PFSK-1 (cell line): ENCODE measurements around the gene CENPA.

Experiments
- POLR2AphosphoS5 ChIP-seq: IDR thresholded peaks from 2 replicates; pipeline ENCODE4 v1.6.1; 2012; ENCODE audit warnings: low read depth, mild to moderate bottlenecking, control low read depth, low read length, moderate library complexity
- SIN3A ChIP-seq: IDR thresholded peaks from 2 replicates; pipeline ENCODE4 v1.6.1; 2012; ENCODE audit warnings: mild to moderate bottlenecking, low read length, moderate library complexity, borderline replicate concordance; ENCODE audit not compliant: insufficient read depth
- TAF1 ChIP-seq: IDR thresholded peaks from 2 replicates; pipeline ENCODE4 v1.6.1; 2012; ENCODE audit warnings: low read length, control low read depth, borderline replicate concordance; ENCODE audit not compliant: insufficient read depth
- TF ChIP-seq, protein P1 (sequence below), 2 experiments: IDR thresholded peaks; 2 replicates each; pipeline versions ENCODE4 v1.6.1 to v1.8.0; 2011 to 2012; ENCODE audit warnings: low read depth in 2 of 2, low read length in 2 of 2, control low read depth in 1 of 2, inconsistent platforms in 1 of 2, mild to moderate bottlenecking in 1 of 2, moderate library complexity in 1 of 2; ENCODE audit not compliant: insufficient read depth in 1 of 2

DNA sequence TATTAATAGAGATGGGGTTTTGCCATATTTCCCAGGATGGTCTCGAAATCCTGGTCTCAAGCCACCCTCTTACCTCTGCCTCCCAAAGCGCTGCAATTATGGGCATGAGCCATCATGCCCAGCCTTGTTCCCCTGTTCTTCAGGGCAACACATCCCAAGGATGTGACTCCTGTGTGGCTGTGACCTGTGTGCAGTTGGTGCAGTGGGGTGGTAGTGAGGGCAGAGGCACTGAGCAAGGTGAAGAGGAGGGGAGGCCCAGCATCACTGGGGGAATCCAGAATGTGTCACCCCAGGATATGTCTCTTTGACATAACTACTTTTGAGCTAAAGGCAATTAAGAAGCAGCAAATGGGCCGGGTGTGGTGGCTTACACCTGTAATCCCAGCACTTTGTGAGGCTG, 23.4 kb downstream of the CENPA start:
- TF ChIP-seq, protein P1, sequence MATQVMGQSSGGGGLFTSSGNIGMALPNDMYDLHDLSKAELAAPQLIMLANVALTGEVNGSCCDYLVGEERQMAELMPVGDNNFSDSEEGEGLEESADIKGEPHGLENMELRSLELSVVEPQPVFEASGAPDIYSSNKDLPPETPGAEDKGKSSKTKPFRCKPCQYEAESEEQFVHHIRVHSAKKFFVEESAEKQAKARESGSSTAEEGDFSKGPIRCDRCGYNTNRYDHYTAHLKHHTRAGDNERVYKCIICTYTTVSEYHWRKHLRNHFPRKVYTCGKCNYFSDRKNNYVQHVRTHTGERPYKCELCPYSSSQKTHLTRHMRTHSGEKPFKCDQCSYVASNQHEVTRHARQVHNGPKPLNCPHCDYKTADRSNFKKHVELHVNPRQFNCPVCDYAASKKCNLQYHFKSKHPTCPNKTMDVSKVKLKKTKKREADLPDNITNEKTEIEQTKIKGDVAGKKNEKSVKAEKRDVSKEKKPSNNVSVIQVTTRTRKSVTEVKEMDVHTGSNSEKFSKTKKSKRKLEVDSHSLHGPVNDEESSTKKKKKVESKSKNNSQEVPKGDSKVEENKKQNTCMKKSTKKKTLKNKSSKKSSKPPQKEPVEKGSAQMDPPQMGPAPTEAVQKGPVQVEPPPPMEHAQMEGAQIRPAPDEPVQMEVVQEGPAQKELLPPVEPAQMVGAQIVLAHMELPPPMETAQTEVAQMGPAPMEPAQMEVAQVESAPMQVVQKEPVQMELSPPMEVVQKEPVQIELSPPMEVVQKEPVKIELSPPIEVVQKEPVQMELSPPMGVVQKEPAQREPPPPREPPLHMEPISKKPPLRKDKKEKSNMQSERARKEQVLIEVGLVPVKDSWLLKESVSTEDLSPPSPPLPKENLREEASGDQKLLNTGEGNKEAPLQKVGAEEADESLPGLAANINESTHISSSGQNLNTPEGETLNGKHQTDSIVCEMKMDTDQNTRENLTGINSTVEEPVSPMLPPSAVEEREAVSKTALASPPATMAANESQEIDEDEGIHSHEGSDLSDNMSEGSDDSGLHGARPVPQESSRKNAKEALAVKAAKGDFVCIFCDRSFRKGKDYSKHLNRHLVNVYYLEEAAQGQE (IDR thresholded peaks at IDR 0.05; ENCODE audit: insufficient read depth in 1 of 2, low read depth in 2 of 2, low read length in 2 of 2): no peak
- TF ChIP-seq POLR2AphosphoS5: no peak
- no peak for TF ChIP-seq TAF1
- no peak for TF ChIP-seq SIN3A
